OCI-LY3 (cell line): ENCODE measurements around the gene NUDT1.

Experiments
- CTCF ChIP-seq: fragments of 200-600, 300-600 bp; sonication (generic); IDR thresholded peaks from 2 replicates; pipeline ENCODE4 v1.5.1; 2014; ENCODE audit warnings: antibody characterized with exemption, low read length, low read depth
- EZH2phosphoT487 ChIP-seq: fragments of 200-600 bp; shearing (Covaris generic); IDR thresholded peaks from 2 replicates; pipeline ENCODE4 v1.6.1; 2018; ENCODE audit warnings: antibody characterized with exemption, mixed run types, low read depth

GRCh38 chr7:2239242-2239641 lies 2.8 kb upstream of the NUDT1 start:
- TF ChIP-seq EZH2phosphoT487, result no peak
- no peak for TF ChIP-seq CTCF
